ENCODE results near the gene ME1. TPM values are rescaled to one million over a fixed set of nuclear protein-coding genes. Genes with fewer than 3 reads are reported as not detected.
A peak's percentile ranks its signal among the peaks of the same experiment; 100 is the strongest.

Gene ME1
- total RNA-seq, 1 donor from 2014 or later = 3.5 TPM

- Mint-ChIP-seq H3K36me3 (ENCODE audit: unreplicated experiment) (no peaks in the 10 kb centered on the region), H3K27ac (ENCODE audit: unreplicated experiment) (no peak overlapping the region)
- TF ChIP-seq CTCF (IDR thresholded peaks at IDR 0.05; ENCODE audit: partially characterized antibody, unreplicated experiment) = no peak
These were observed 97.4 kb downstream of the ME1 start for GRCh38 chr6:83333500-83333899.

GRCh38 chr6:83314693-83315092 is 116.2 kb downstream of the ME1 start:
- Mint-ChIP-seq H3K27me3 (ENCODE audit: unreplicated experiment) (no peaks in the 10 kb centered on the region), H3K9me3 (ENCODE audit: unreplicated experiment) (no peaks in the 10 kb centered on the region), H3K27ac (ENCODE audit: unreplicated experiment) (no peak overlapping the region), H3K4me1 (ENCODE audit: low read depth, unreplicated experiment) (peaks cover 2% of the 10 kb centered on the region), H3K4me3 (ENCODE audit: unreplicated experiment) (no peak overlapping the region), H3K36me3 (ENCODE audit: unreplicated experiment) (no peaks in the 10 kb centered on the region)
- DNase-seq = no peak
- TF ChIP-seq CTCF (IDR thresholded peaks at IDR 0.05; ENCODE audit: partially characterized antibody, unreplicated experiment) = no peak

More at GRCh38 chr6:83333500-83333899, 97.4 kb downstream of the ME1 start:
- Mint-ChIP-seq H3K27me3 (ENCODE audit: unreplicated experiment) (no peaks in the 10 kb centered on the region), H3K9me3 (ENCODE audit: unreplicated experiment) (peaks cover 1% of the 10 kb centered on the region), H3K4me3 (ENCODE audit: unreplicated experiment) (peak overlapping the region; percentile 28), H3K4me1 (ENCODE audit: low read depth, unreplicated experiment) (no peaks in the 10 kb centered on the region)
- DNase-seq = no peak

GRCh38 chr6:83313882-83314281 is 117.0 kb downstream of the ME1 start:
- no peaks in the 10 kb centered on the region for H3K27me3 Mint-ChIP-seq (ENCODE audit: unreplicated experiment)
- peaks cover 2% of the 10 kb centered on the region for H3K4me1 Mint-ChIP-seq (ENCODE audit: low read depth, unreplicated experiment)
- H3K9me3 Mint-ChIP-seq (ENCODE audit: unreplicated experiment) = no peaks in the 10 kb centered on the region
- no peak for TF ChIP-seq CTCF (IDR thresholded peaks at IDR 0.05; ENCODE audit: partially characterized antibody, unreplicated experiment)
- DNase-seq = no peak
- H3K27ac Mint-ChIP-seq (ENCODE audit: unreplicated experiment) = no peak overlapping the region
- H3K36me3 Mint-ChIP-seq (ENCODE audit: unreplicated experiment) = no peaks in the 10 kb centered on the region
- H3K4me3 Mint-ChIP-seq (ENCODE audit: unreplicated experiment) = no peak overlapping the region

DNA sequence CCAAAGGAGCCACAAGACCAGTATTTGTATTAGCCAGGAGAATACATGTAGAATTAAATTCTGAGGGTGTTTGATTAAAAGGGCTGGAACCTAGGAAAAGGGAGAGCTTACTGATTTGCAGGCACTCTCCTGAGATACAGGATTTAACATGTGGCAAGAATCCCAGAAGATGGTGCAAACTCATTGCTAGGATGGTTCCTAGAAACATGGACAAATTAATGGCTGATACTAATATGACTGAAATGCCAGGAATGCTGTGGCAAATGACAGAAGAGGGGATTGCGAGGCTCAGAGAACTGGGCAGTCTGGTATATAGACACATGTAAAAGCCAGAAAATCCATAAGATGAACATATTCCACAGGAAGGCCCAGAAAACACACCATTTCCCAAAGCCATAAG is 119.6 kb downstream of the ME1 start:
- H3K4me1 Mint-ChIP-seq (ENCODE audit: low read depth, unreplicated experiment) = peaks cover 2% of the 10 kb centered on the region
- no peaks in the 10 kb centered on the region for H3K9me3 Mint-ChIP-seq (ENCODE audit: unreplicated experiment)
- no peak for TF ChIP-seq CTCF (IDR thresholded peaks at IDR 0.05; ENCODE audit: partially characterized antibody, unreplicated experiment)
- H3K27ac Mint-ChIP-seq (ENCODE audit: unreplicated experiment) = no peak overlapping the region
- no peak for DNase-seq
- H3K27me3 Mint-ChIP-seq (ENCODE audit: unreplicated experiment) = no peaks in the 10 kb centered on the region
- H3K36me3 Mint-ChIP-seq (ENCODE audit: unreplicated experiment) = no peaks in the 10 kb centered on the region
- H3K4me3 Mint-ChIP-seq (ENCODE audit: unreplicated experiment) = no peak overlapping the region

- Mint-ChIP-seq H3K27ac (ENCODE audit: unreplicated experiment) (no peak overlapping the region), H3K9me3 (ENCODE audit: unreplicated experiment) (no peaks in the 10 kb centered on the region), H3K36me3 (ENCODE audit: unreplicated experiment) (no peaks in the 10 kb centered on the region), H3K4me1 (ENCODE audit: low read depth, unreplicated experiment) (peaks cover 2% of the 10 kb centered on the region), H3K27me3 (ENCODE audit: unreplicated experiment) (no peaks in the 10 kb centered on the region), H3K4me3 (ENCODE audit: unreplicated experiment) (no peak overlapping the region)
- no peak for TF ChIP-seq CTCF (IDR thresholded peaks at IDR 0.05; ENCODE audit: partially characterized antibody, unreplicated experiment)
- no peak for DNase-seq
These were observed 120.8 kb downstream of the ME1 start for GRCh38 chr6:83310046-83310445.
